Measurements from ENCODE around the gene ISY1.
"Not testable (repeated sequence)": the region's sequence is repeated elsewhere in the genome, so short reads cannot be mapped to it uniquely, and the experiment has no call there.

Gene ISY1

DNA sequence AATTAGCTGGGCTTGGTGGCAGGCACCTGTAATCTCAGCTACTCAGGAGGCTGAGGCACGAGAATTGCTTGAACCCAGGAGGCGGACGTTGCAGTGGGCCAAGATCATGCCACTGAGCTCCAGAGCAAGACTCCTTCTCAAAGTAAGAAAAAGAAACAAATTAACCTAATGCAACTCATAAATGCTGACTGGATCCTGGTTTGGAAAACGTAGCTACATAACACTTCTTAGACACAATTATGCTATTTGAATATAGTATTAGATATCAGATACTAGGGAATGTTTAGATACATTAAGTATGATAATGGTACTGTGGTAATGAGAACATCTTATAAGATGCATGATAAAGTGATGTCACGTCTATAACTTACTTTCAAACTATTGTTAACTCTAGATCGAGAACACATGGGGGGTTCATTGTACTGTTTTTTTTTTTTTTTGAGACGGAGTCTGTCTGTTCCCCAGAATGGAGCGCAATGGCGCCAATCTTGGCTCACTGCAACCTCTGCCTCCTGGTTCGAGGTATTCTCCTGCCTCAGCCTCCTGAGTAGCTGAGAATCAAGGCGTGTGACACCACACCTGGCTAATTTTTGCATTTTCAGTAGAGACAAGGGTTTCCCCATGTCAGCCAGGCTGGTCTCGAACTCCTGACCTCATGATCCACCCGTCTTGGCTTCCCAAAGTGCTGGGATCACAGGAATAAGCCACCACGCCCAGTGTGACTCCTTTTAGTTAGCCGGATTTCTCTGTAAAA is 5.9 kb upstream of the ISY1 start:
- DNase-seq (ENCODE audit: low spot score), result no peak

DNA sequence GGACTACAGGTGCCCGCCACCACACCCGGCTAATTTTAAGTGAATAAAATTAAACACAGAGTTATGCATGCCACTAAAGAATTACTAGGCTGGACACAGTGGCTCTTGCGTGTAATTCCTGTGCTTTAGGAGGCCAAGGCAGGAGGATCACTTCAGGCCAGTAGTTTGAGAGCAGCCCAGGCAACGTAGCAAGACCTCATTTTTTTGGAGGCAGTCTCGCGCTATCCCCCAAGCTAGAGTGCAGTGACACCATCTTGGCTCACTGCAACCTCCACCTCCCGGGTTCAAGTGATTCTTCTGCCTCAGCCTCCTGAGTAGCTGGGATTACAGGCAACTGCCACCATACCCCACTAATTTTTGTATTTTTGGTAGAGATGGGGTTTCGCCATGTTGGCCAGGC is 4.7 kb upstream of the ISY1 start:
- not testable (repeated sequence) for DNase-seq (ENCODE audit: low spot score)

DNA sequence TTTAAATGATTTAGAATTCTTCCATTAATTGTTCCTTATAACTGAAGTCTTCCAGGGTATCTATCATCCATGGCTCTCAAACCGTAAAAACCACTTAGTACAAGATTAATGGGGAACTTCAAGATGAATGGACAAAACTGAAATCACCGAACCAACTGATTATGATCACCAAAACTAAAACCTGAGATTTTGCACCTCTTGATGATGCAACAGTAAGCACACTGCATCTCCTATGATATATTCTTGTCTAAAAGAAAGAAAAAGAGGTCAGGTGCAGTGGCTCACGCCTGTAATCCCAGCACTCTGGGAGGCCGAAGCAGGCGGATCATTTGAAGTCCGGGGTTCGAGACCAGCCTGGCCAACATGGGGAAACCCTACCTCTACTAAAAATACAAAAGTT is 3.6 kb upstream of the ISY1 start:
- DNase-seq (ENCODE audit: low spot score), result no peak

DNA sequence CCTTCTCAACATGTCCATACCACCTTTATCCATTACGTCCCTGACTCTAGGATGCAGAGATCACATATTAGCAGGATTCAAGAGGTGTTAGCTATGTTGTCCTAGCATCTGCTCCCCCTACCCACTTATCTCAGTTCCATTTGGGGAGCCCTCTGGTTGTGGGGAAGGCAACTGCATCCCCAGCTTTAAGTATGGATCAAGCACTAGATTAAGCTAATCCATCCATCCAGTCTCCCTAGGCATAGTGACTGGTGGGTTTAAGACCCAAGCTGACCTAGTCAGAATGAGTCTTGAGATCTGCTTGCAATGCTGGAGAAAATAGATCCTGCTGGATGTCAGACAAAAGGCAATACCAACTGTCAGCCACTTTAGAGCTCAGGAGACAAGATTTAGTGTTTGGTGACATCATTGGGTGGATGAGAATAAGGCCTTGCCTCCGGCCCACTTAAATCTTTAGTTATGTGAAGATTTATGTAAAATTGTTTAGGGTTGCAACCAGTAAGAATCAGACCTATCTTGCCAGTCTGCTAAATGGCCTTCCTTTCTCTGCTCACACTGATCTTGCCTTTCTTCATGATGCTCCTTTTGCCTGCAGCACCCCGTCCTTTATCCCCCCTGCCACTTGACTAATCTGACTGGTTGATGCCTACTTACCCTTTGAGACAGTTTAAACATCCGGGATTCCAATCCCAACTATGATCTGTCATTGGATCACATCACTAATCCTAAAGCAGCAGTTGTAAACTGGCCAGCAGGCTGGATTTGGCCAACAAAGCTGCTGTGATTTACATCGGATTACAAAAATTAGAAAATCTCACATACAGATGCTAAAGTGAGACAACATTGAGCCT is 2.1 kb upstream of the ISY1 start:
- DNase-seq (ENCODE audit: low spot score), result peak; percentile 41

DNA sequence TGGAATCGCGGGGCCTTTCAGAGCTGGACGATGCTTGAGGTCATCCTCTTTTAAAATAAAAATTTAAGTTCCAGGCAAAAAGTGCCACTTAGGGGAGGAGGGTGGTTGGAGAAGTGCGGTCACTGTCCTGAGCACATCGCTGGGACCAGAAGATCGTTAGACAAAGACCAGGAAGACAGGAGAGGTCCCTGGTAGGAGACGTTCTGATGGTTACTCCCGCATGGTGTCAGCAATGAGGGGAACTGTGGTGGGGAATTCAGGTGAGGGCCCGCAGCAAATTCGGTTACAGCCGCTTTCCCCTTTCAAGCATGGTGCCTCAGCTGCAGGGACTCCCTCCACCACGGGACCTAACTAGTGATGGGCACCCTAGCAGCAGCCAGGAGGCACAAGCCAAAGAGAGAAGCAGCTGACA is 1.0 kb upstream of the ISY1 start:
- DNase-seq (ENCODE audit: low spot score), result peak; percentile 58

DNA sequence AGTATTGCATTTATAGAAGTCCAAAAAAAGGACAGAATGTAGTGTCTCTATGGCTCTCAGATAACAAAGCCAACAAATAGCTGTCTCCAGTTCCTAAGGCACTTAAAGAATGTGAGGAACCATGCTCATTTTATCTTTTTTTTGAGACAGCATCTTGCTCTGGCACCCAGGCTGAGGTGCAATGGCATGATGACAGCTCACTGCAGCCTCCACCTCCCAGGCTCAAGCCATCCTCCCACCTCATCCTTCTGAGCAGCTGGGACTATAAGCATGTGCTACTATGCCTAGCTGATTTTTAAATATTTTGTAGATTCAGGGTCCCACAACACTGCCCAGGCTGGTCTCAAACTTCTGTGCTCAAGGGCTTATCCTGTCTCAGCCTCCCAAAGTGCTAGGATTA is 16.1 kb downstream of the ISY1 start:
- DNase-seq (ENCODE audit: low spot score), result no peak

DNA sequence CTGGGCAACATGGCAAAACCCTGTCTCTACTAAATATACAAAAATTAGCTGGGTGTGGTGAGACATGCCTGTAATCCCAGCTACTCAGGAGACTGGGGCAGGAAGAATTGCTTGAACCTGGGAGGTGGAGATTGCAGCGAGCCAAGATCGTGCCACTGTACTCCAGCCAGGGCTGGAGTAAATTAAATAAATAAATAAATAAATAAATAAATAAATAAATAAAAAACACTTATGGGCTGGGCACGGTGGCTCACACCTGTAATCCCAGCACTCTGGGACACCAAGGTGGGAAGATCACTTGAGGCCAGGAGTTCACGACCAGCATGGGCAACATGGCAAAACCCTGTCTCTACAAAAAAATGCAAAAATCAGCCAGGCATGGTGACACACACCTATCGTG is 19.9 kb downstream of the ISY1 start:
- DNase-seq (ENCODE audit: low spot score), result not testable (repeated sequence)

DNA sequence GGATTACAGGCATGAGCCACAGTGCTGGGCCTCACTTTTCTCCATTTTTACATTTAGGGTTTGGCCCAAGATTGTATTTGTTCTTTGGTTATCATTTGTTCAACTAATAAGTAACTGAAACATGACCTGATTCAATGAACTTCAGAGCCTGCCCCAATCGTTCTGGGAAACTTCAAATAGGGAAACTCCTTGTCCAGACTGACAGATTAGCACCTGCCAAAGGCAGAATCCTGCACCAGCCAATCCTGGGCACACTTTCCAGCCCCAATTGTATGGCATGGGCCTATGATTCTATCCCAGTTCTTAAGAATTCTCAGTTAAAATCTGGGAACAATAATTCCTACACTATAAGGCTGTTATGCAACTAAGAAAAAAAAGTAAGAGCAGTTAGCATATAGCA is 21.0 kb downstream of the ISY1 start:
- no peak for DNase-seq (ENCODE audit: low spot score)

DNA sequence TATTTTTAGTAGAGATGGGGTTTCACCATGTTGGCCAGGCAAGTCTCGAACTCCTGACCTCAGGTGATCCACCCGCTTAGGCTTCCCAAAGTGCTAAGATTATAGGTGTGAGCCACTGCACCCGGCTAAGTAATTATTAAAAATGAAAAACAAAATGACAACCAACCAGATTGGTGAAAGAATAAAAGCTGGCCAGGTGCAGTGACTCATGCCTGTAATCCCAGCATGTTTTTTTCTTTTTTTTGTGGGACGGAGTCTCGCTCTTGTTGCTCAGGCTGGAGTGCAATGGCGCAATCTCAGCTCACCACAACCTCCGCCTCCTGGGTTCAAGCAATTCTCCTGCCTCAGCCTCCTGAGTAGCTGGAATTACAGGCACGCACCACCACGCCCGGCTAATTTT is 24.6 kb downstream of the ISY1 start:
- not testable (repeated sequence) for DNase-seq (ENCODE audit: low spot score)

DNA sequence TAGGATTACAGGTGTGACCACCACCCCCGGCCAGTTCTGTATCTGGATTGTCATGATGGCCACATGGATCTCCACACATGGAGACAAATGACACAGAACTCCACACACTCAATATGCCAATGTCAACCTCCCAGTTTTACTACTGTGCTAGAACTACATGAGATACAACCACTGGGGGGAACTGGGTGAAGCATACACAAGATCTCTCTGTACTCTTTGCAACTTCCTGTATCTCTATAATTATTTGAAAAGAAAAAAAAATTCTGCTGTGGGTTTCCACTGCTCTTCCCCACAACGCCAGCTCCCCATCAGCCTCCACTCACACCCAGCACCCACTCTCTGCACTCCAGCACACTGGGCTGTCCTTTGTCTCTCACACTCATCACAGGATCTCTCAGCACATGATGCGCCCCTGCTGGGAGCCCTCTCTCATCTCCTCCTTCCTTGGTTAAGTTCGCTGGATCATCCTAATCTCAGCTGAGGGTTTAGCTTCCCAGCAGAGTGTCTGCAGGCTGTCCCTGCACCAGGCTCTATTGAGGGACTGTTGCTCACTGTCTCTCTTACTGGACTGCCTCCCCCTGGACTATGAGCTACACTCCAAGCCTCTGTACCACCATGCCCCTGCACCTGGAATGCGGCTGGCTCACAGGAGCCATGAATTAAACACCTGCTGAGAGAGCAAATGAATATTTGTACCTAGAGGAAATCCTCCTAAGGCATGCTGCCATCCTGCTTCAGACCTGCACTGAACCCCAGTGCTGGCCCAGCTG is 28.6 kb downstream of the ISY1 start:
- no peak for DNase-seq (ENCODE audit: low spot score)

DNA sequence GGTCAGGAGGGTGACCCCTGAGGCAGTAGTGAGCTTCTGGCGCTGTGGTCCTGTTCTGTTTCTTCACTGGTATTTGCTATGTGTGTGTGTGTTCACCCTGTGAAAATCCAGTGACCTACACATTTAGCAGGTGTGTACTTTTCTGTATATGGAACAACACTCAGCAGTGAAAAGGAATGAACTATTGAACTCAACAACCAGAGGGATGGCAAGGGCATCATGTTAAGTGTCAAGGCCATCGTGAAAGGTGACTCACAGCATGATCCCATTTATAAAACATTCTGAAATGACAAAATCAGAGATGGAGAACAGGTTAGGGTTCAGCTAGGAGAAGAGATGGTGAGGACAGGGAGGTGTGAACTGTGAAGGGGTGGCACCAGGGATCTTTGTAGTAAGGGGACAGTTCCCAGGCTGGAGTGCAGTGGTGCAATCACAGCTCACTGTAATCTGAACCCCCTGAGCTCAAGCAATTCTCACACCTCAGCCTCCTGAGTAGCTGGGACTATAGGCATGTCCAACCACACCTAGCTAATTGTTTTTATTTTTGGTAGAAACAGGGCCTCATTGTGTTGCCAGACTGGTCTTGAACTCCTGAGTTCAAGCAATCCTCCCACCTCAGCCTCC is 29.3 kb downstream of the ISY1 start:
- no peak for DNase-seq (ENCODE audit: low spot score)

DNA sequence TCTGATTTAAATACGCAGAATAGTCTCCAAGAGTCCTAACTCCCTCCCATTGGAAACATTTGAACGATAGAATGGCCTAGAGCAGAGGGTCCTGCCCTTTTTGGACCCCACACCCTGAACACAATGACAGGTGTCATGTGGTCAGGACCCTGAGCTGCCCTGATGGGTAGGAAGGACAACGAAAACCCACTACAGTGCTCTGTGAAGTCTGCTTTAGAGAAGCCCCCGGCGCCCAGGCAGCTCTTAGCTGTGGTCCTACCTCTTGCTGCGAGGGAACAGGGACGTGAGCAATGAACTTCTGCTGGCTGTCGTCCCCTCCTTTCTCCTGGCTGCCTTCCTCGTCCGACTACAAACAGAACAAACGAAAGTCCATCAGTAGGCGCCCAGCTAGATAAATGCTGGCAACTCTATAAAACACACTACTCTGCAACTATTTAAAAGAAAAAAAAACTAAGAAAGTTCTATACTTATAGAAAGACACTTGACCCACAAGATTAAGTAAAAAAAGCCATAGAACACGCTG is 30.5 kb downstream of the ISY1 start:
- no peak for DNase-seq (ENCODE audit: low spot score)

DNA sequence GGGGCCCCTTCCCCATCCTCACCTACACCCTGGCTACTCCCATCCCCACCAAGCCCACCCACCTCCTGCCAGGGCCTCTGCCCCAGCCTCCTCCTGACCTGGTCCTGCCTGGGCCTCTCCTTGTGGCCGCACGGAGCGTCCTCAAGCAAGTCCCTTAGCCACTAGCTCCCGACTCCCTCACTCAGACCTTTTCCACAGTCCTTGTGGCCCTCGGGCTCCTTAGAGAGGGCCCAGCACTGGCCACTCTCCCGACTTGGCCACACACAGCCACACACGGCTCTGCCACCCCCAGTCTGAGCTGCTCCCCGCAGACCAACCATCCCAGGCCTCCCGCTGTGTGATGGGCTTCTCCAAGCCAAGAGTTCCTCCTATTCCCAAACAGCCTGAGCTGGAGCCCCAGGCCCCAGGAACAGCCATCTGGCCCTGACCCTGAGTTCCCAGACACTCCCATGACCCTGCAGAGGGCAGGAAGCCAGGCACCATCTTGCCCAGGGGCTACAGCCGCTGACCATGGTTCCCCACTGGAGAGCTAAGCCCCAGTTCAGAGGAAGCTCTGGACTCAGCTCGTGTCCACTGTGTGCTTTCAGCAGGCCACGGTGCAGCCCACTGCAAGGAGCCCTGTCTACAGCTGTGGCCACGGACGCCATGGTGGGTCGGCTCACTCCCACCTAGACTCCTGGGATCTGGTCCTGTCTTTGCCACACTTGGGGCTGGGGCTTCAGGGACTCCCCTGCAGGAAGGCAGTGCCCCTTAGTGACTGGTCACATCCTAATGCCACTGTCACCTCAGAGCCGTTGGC is 32.3 kb downstream of the ISY1 start:
- no peak for DNase-seq (ENCODE audit: low spot score)

DNA sequence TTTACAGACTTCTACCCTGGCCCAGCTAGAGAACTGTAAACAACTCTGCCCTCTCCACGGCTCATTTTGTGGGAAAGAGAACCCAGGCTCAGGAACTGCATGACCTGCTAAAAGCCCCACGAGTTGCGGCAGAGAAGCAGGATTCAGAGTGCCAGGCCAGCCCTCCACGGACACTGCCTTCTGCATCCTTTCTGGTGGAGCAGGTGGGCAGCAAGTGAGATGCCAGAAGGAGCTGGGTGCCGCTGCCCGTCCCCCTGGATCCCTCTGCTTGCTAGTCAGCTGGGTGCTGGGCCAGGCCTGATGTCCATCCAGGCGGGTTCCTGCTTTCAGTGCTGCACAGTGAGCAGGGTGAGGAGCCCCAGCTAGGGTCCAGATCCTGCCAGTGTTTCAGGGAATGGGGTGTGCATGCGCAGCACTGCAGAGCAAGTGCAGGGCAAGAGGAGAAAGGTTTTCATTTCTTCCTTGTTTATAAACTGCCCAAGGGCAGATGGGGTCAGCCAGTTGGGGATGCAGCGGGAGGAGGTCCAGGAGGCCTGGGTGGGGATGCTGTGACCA is 34.1 kb downstream of the ISY1 start:
- no peak for DNase-seq (ENCODE audit: low spot score)

DNA sequence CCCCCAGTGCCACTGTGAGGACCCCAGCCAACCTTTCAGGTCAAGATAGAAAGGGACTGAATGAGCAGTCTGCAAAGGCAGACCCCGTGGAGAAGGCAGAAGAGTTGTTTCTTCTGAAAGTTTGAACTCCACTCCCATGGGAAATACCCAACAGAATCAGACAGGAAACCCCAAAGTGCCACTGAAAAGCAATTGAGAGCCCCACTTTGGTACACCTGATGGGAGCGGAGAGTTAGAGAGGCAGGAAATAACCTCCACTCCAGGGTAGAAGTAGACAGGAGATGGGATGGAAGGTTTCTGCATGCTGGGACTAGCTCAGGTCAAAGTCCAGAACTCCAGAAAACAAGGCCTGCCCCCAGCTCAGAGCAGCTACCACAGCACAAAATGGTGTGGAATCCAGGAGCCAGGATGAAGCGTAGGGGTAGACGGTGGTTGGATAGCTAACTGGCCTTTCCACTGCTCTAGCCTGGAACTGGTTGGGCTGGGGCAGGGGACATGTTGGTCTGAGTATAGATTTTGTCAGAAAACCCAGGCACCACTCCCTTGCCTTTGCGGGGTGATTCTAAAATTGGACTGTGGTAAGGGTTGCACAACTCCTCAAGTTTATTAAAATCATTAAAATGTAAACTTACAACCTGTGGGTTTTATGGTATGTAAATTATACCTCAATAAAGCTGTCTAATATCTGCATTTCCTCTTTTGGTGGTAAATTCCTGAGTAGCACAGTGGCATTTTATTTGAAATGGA is 37.4 kb downstream of the ISY1 start:
- DNase-seq (ENCODE audit: low spot score), result no peak

DNA sequence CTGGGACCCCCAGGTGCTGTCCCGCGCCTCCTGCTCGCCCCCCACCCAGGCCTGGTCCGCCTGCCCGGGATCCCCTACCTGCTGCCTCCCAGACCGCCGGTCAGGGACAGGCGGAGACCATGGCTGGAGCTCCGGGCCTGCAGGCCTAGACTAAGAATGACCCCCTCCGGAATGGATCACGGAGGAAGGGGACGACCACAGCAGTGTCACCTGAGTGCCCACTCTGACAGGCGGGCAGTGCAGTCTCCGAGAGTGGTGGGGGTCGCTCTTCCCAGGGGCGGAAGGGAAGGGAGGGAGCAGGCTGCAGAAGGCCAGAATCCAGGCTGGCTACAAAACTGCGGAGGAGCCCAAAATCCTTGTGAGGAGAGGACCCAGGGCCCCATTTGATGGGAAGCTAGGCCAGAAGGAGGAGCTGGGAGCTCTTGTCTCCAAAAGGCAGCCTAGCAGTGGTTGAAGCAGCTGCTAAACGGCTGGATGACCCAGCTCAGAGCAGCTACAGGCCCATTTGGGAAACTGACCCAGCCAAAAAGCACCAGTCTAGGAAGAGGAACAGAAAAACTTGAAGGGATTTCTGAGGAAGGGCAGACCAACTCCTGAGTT is 38.4 kb downstream of the ISY1 start:
- no peak for DNase-seq (ENCODE audit: low spot score)

DNA sequence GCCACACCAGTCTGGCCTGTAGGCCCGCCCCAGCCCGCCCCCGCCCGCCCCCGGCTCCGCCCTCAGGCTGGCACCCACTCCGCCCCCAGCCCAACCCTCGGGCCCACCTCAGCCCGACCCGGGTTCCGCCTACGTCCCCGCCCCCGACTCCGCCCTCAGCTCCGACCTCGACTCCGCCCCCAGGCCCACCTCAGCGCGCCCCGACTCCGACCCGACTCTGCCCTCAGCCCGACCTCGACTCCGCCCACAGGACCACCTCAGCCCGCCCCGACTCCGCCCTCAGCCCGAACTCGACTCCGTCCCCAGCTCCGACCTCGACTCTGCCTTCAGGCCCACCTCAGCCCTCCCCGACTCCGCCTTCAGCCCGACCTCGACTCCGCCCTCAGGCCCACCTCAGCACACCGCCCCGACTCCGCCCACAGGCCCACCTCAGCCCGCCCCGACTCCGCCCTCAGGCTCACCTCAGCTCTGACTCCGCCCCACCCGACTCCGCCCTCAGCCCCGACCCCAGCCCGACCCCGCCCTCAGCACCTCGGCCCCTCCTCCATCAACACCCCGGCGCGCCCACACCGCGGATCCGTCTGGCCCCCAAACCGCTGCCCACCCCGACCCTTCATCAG is 39.0 kb downstream of the ISY1 start, which contains the start of gene RAB43:
Gene RAB43, minus strand, starts transcription at position 13 of the 620 bp plus-strand sequence. CDS start 315 bp downstream, outside the sequence.
- peak; percentile 62 for DNase-seq (ENCODE audit: low spot score)

DNA sequence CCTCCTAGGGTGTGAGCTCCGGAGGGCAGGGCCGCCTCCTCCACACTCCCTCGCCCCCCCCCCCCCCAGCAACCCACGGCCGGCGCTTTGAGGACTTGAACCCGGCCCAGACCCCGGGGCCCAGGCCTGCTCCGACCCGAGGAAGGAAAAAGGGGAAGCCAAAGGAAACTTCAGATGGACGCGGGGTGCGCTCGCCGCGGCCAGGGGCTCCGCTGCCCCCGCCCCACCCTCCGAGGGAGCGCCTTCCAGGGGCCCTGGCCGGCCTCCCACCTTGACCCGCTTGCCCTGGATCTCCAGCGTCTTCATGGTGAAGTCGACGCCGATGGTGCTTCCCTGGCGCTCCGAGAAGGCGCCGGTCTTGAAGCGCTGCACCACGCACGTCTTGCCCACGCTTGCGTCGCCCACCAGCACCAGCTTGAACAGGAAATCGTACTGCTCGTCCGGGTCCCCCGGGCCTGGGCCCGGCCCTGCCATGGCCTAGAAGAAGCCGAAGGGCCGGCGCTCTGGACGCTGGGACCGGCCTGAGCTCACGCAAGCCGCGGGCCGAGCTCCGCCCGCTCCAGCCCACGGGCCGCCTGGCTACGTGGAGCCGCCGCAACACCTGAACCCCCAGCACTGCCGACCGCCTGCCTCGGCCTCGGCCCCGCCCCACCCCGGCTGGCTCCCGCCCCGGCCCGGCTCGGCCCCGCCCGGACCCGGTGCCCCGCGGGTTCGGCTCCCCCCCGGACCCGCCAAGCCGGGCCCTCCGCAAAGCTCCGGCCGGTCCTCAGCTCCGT is 39.7 kb downstream of the ISY1 start:
- peak; percentile 42 for DNase-seq (ENCODE audit: low spot score)
